HFF-Myc (cell line): ENCODE measurements around the gene RNF114.

ENCODE experiments used
- DNase-seq: peaks from one replicate; pipeline ENCODE4 v3.0.0-alpha.2; 2011; ENCODE audit warnings: low read depth; ENCODE audit errors: extremely low read depth
- H3K4me3 ChIP-seq: replicated peaks from 2 replicates; pipeline ENCODE4 v1.5.1; 2011; ENCODE audit warnings: low read depth, mild to moderate bottlenecking, control low read depth, low read length
- CTCF ChIP-seq: IDR thresholded peaks from 2 replicates; pipeline ENCODE4 v1.5.1; 2012; ENCODE audit warnings: mild to moderate bottlenecking, low read depth, low read length, control low read depth; ENCODE audit errors: missing control alignments

Gene RNF114

GRCh38 chr20:49936153-49937026, at the start of gene RNF114:
Gene RNF114 (plus strand): TSS chr20:49936397. CDS start chr20:49936413, 16 bp downstream.
- H3K4me3 ChIP-seq, result peak within 1 kb of the TSS; percentile 83
- peak; percentile 72 for DNase-seq
- no peak for TF ChIP-seq CTCF

- no peak for DNase-seq
- no peak for TF ChIP-seq CTCF
- H3K4me3 ChIP-seq, result no peak overlapping the region
These were observed 49.5 kb upstream of the RNF114 start for GRCh38 chr20:49886571-49887213.

- DNase-seq, result peak; percentile 67
- no peak for TF ChIP-seq CTCF
- H3K4me3 ChIP-seq, result no peak overlapping the region
These were observed 48.7 kb upstream of the RNF114 start for GRCh38 chr20:49887251-49888211.

GRCh38 chr20:49888212-49889000, 47.8 kb upstream of the RNF114 start:
- no peak for DNase-seq
- TF ChIP-seq CTCF, result peak; percentile 91
- H3K4me3 ChIP-seq, result no peak overlapping the region

GRCh38 chr20:49889001-49889934, 46.9 kb upstream of the RNF114 start:
- DNase-seq, result no peak
- no peak for TF ChIP-seq CTCF

More at GRCh38 chr20:49889001-49889934, 46.9 kb upstream of the RNF114 start:
- no peak overlapping the region for H3K4me3 ChIP-seq
